Measurements from ENCODE around the gene AKR7A2. TPM values are rescaled to one million over a fixed set of nuclear protein-coding genes. Genes with fewer than 3 reads are reported as not detected.

The AKR7A2 gene
- total and polyA plus RNA-seq, 9 of the 15 experiments (the other 6 are each of a cell fraction or from before 2014, with no cell fraction given): 2.0 to 78.4 (median 49.4) TPM

DNA sequence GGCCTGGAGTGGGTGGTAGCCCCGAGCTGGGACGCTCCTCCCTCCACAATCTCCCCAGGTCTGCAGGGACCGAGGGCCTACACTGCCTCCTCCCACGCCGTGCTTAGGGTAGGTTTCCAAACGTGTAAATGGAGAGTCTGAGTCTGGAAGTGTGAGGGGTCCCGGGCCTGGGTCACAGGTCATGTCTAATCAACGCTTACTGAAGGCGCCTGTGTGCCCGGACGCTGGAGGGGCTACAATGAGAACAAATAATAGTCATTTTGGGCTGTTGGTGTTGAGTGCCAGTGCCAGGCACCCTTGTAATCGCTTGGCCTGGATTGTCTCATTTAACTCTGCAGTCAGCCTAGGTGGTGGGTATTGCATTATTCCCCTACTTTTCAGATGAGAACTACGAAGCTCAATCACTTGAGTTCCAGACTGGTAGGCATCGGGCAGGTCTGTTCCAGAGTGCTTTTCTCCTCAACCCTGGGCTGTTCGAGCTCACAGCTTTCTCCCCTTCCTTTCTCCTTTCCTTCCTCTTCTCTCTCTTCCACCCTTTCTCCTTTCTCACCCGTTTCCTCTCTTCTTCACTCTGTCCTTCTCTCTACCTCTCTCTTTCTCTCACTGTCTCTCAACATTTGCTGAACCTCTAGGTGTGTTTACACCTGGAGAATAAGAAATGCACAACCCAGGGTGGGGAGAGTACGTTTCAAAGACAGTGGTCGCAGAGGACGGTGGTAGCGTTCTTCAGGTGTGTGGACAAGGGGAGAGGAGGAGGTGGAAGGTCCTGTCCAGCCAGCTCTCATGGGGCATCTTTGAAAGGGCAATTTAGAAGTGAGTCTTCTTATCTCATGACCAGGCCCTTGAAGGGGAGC, 1.1 kb upstream of the AKR7A2 start (continued):
- peak; percentile 55; the same call in 1 of the 2 replicates for TF ChIP-seq LEF1 (IDR thresholded peaks at IDR 0.05)
- TF ChIP-seq SUPT5H (IDR thresholded peaks at IDR 0.05): peak; percentile 3; the same call in 1 of the 2 replicates
- TF ChIP-seq, protein P1, sequence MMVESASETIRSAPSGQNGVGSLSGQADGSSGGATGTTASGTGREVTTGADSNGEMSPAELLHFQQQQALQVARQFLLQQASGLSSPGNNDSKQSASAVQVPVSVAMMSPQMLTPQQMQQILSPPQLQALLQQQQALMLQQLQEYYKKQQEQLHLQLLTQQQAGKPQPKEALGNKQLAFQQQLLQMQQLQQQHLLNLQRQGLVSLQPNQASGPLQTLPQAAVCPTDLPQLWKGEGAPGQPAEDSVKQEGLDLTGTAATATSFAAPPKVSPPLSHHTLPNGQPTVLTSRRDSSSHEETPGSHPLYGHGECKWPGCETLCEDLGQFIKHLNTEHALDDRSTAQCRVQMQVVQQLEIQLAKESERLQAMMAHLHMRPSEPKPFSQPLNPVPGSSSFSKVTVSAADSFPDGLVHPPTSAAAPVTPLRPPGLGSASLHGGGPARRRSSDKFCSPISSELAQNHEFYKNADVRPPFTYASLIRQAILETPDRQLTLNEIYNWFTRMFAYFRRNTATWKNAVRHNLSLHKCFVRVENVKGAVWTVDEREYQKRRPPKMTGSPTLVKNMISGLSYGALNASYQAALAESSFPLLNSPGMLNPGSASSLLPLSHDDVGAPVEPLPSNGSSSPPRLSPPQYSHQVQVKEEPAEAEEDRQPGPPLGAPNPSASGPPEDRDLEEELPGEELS (CRISPR knock-in tag; IDR thresholded peaks at IDR 0.05; ENCODE audit: borderline replicate concordance): no peak
- no peak for TF ChIP-seq MCM5 (IDR thresholded peaks at IDR 0.05; ENCODE audit: low read depth)
- no peak for TF ChIP-seq HSF4 (CRISPR knock-in tag; IDR thresholded peaks at IDR 0.05; ENCODE audit: borderline replicate concordance)
- no peak for TF ChIP-seq ELF1 (tag; IDR thresholded peaks at IDR 0.05)
- no peak for TF ChIP-seq CREBBP (IDR thresholded peaks at IDR 0.05; ENCODE audit: low read depth, low read length)
- TF ChIP-seq ZFP1 (CRISPR knock-in tag; IDR thresholded peaks at IDR 0.05): no peak
- TF ChIP-seq, protein P2, sequence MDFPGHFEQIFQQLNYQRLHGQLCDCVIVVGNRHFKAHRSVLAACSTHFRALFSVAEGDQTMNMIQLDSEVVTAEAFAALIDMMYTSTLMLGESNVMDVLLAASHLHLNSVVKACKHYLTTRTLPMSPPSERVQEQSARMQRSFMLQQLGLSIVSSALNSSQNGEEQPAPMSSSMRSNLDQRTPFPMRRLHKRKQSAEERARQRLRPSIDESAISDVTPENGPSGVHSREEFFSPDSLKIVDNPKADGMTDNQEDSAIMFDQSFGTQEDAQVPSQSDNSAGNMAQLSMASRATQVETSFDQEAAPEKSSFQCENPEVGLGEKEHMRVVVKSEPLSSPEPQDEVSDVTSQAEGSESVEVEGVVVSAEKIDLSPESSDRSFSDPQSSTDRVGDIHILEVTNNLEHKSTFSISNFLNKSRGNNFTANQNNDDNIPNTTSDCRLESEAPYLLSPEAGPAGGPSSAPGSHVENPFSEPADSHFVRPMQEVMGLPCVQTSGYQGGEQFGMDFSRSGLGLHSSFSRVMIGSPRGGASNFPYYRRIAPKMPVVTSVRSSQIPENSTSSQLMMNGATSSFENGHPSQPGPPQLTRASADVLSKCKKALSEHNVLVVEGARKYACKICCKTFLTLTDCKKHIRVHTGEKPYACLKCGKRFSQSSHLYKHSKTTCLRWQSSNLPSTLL (IDR thresholded peaks at IDR 0.05): no peak
- no peak for TF ChIP-seq ZC3H11A (IDR thresholded peaks at IDR 0.05; ENCODE audit: low read depth, low read length)
- TF ChIP-seq, protein P3, sequence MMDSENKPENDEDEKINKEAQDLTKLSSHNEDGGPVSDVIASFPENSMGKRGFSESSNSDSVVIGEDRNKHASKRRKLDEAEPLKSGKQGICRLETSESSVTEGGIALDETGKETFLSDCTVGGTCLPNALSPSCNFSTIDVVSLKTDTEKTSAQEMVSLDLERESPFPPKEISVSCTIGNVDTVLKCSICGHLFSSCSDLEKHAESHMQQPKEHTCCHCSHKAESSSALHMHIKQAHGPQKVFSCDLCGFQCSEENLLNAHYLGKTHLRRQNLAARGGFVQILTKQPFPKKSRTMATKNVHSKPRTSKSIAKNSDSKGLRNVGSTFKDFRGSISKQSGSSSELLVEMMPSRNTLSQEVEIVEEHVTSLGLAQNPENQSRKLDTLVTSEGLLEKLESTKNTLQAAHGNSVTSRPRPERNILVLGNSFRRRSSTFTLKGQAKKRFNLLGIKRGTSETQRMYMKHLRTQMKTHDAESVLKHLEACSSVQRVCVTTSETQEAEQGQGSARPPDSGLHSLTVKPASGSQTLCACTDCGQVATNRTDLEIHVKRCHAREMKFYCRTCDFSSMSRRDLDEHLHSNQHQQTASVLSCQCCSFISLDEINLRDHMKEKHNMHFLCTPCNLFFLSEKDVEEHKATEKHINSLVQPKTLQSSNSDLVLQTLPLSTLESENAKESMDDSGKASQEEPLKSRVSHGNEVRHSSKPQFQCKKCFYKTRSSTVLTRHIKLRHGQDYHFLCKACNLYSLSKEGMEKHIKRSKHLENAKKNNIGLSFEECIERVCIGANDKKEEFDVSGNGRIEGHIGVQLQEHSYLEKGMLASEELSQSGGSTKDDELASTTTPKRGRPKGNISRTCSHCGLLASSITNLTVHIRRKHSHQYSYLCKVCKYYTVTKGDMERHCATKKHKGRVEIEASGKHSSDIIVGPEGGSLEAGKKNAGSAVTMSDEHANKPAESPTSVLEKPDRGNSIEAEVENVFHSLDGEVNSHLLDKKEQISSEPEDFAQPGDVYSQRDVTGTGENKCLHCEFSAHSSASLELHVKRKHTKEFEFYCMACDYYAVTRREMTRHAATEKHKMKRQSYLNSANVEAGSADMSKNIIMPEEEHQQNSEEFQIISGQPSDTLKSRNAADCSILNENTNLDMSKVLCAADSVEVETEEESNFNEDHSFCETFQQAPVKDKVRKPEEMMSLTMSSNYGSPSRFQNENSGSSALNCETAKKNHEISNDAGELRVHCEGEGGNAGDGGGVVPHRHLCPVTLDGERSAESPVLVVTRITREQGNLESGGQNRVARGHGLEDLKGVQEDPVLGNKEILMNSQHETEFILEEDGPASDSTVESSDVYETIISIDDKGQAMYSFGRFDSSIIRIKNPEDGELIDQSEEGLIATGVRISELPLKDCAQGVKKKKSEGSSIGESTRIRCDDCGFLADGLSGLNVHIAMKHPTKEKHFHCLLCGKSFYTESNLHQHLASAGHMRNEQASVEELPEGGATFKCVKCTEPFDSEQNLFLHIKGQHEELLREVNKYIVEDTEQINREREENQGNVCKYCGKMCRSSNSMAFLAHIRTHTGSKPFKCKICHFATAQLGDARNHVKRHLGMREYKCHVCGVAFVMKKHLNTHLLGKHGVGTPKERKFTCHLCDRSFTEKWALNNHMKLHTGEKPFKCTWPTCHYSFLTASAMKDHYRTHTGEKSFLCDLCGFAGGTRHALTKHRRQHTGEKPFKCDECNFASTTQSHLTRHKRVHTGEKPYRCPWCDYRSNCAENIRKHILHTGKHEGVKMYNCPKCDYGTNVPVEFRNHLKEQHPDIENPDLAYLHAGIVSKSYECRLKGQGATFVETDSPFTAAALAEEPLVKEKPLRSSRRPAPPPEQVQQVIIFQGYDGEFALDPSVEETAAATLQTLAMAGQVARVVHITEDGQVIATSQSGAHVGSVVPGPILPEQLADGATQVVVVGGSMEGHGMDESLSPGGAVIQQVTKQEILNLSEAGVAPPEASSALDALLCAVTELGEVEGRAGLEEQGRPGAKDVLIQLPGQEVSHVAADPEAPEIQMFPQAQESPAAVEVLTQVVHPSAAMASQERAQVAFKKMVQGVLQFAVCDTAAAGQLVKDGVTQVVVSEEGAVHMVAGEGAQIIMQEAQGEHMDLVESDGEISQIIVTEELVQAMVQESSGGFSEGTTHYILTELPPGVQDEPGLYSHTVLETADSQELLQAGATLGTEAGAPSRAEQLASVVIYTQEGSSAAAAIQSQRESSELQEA (IDR thresholded peaks at IDR 0.05; ENCODE audit: low read depth): no peak
- no peak for TF ChIP-seq MEF2A (IDR thresholded peaks at IDR 0.05; ENCODE audit: control insufficient read depth, low read depth, low read length)
- no peak for TF ChIP-seq GABPA (tag; conservative IDR thresholded peaks at IDR 0.05; ENCODE audit: low read depth)
- TF ChIP-seq CCAR2 (IDR thresholded peaks at IDR 0.05; ENCODE audit: low read depth, low read length): no peak
- TF ChIP-seq TCFL5 (CRISPR knock-in tag; conservative IDR thresholded peaks at IDR 0.05): no peak

Measured in K562 (cell line).